Endometrial microvascular endothelial cells (primary cell): Measurements from ENCODE around the gene SMIM10L2A. TPM values are rescaled to one million over a fixed set of nuclear protein-coding genes. Genes with fewer than 3 reads are reported as not detected.
"Not testable (repeated sequence)": the region's sequence is repeated elsewhere in the genome, so short reads cannot be mapped to it uniquely, and the experiment has no call there.

ENCODE experiments used
- in situ Hi-C: cut with HindIII; loops from 2 replicates; pipeline ENCODE4 v1.10.0; 2017; ENCODE audit warnings: low sequenced_read_pairs, low pct_unique_long_range_greater_than_20kb; ENCODE audit errors: inconsistent ontology term
- total RNA-seq: library from RNA; depleted of rRNA; stranded (reverse); fragments of >200 nt; gene quantifications from one replicate; pipeline ENCODE4 v1.2.3, GENCODE V29; 2015; ENCODE audit errors: inconsistent ontology term

The SMIM10L2A gene
- total RNA-seq, 1 donor from 2014 or later = 0.09 TPM

- in situ Hi-C loops = no loop called here
Measured at GRCh38 chrX:135437867-135438733, 16.4 kb downstream of the SMIM10L2A start.

- in situ Hi-C loops = no loop called here
Measured at GRCh38 chrX:135438734-135439043, 16.9 kb downstream of the SMIM10L2A start.

- in situ Hi-C loops = no loop called here
Measured at GRCh38 chrX:135449637-135450550, 28.1 kb downstream of the SMIM10L2A start.

- in situ Hi-C loops = no loop called here
Measured at GRCh38 chrX:135453381-135453780, 31.6 kb downstream of the SMIM10L2A start.

GRCh38 chrX:135454816-135455215 is 33.1 kb downstream of the SMIM10L2A start:
- in situ Hi-C loops = no loop called here

GRCh38 chrX:135461756-135462155 is 40.0 kb downstream of the SMIM10L2A start:
- in situ Hi-C loops = not testable (repeated sequence)

- in situ Hi-C loops = no loop called here
Measured at GRCh38 chrX:135463937-135464336, 42.2 kb downstream of the SMIM10L2A start.

- in situ Hi-C loops = no loop called here
Measured at GRCh38 chrX:135476378-135476777, 54.6 kb downstream of the SMIM10L2A start.

- in situ Hi-C loops = no loop called here
Measured at GRCh38 chrX:135477576-135477975, 55.8 kb downstream of the SMIM10L2A start.

Other genes starting within 250 kb of the SMIM10L2A start
- not detected for gene ETDA, start 169.9 kb upstream of the SMIM10L2A start, total RNA-seq
- gene ETDC, start 112.5 kb upstream of the SMIM10L2A start, total RNA-seq = not detected
- 6.2 TPM for gene ZNF75D, start 77.8 kb upstream of the SMIM10L2A start, total RNA-seq
- 5.1 TPM for gene ZNF449, start 77.1 kb upstream of the SMIM10L2A start, total RNA-seq
- 3.9 TPM for gene INTS6L, start 98.7 kb downstream of the SMIM10L2A start, total RNA-seq